ENCODE data around the gene RFX6. TPM values are rescaled to one million over a fixed set of nuclear protein-coding genes. Genes with fewer than 3 reads are reported as not detected.

RFX6 gene
- total RNA-seq, 1 experiment from 2014 or later, result not detected

DNA sequence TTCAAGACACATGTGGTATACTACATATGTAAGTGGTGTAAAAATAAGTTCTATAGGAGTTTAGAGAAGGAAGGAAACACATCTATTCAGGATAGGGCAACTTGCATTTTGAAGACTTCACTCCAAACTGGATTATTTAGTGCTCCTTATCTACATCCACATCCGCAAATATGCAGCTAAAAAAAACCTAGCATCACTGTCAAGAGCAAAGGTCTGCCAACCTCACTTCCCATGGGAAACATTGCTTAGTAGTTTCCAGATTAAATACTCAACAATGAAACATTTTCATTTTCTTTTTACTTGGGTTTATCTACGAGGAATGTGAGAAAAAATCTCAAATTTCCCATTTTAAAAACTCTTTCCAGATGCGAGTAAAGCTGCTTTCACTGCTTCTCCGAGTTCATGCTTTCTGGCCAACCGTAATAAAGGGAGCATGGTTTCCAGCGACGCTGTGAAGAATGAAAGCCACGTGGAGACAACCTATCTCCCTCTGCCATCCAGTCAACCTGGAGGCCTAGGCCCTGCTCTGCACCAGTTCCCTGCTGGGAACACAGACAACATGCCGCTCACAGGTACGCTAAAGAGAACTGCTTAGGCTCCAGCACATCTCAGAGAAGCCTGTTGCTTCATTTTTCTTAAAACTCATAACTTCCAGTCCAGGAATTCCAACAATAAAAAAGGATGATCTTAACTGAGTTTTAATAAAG lies 48.2 kb downstream of the RFX6 start:
- no peak overlapping the region for H3K23ac ChIP-seq (ENCODE audit: insufficient read length, low read depth, low read length)
- H4K8ac ChIP-seq (replicated peaks; ENCODE audit: insufficient read length, low read depth, low read length), result no peak overlapping the region
- no CpG with 5 or more reads among the region's 10 CpGs for WGBS (ENCODE audit: extremely low coverage, insufficient read length, low lambda C conversion rate)
- no peak overlapping the region for H3K56ac ChIP-seq (ENCODE audit: insufficient read length, low read depth, low read length)
- H3K9me3 ChIP-seq (ENCODE audit: control insufficient read depth, low read depth, low read length), result no peaks in the 10 kb centered on the region
- no peaks in the 10 kb centered on the region for H3K36me3 Mint-ChIP-seq (ENCODE audit: insufficient read depth in 1 of 3, low read depth in 3 of 3)
- no peaks in the 10 kb centered on the region; the same call in 1 of the 2 replicates for H3K27me3 Mint-ChIP-seq (ENCODE audit: low read depth)
- H3K4me2 ChIP-seq (ENCODE audit: insufficient read depth, insufficient read length, low read length), result no peak overlapping the region
- TF ChIP-seq, protein P1, sequence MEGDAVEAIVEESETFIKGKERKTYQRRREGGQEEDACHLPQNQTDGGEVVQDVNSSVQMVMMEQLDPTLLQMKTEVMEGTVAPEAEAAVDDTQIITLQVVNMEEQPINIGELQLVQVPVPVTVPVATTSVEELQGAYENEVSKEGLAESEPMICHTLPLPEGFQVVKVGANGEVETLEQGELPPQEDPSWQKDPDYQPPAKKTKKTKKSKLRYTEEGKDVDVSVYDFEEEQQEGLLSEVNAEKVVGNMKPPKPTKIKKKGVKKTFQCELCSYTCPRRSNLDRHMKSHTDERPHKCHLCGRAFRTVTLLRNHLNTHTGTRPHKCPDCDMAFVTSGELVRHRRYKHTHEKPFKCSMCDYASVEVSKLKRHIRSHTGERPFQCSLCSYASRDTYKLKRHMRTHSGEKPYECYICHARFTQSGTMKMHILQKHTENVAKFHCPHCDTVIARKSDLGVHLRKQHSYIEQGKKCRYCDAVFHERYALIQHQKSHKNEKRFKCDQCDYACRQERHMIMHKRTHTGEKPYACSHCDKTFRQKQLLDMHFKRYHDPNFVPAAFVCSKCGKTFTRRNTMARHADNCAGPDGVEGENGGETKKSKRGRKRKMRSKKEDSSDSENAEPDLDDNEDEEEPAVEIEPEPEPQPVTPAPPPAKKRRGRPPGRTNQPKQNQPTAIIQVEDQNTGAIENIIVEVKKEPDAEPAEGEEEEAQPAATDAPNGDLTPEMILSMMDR (conservative IDR thresholded peaks at IDR 0.05), result no peak
- no peak overlapping the region for H3K27ac Mint-ChIP-seq
- no peaks in the 10 kb centered on the region for H3K23me2 ChIP-seq (ENCODE audit: insufficient read length, low read depth, low read length, poor library complexity, severe bottlenecking)
- no peak overlapping the region for H3K4me3 Mint-ChIP-seq
- no peak for DNase-seq
- no peak overlapping the region for H2BK20ac ChIP-seq (ENCODE audit: low read depth, low read length, poor library complexity, severe bottlenecking)
- no peaks in the 10 kb centered on the region for H3K27me3 ChIP-seq (ENCODE audit: insufficient read depth, low read length)
- no peaks in the 10 kb centered on the region for H3K9me3 Mint-ChIP-seq
- H3K4ac ChIP-seq (ENCODE audit: low read depth, low read length), result no peak overlapping the region
- H2AFZ ChIP-seq (ENCODE audit: low read length), result no peak overlapping the region
- H4K20me1 ChIP-seq (ENCODE audit: control insufficient read depth, insufficient read depth, insufficient read length), result no peaks in the 10 kb centered on the region
- H3K14ac ChIP-seq (ENCODE audit: insufficient read depth, low read length), result no peak overlapping the region
- H3K79me1 ChIP-seq (ENCODE audit: insufficient read depth, low read depth, low read length, poor library complexity, severe bottlenecking), result no peaks in the 10 kb centered on the region
- H3K79me2 ChIP-seq (ENCODE audit: insufficient read depth, low read length), result no peaks in the 10 kb centered on the region
- H4K5ac ChIP-seq (ENCODE audit: insufficient read length, low read depth, low read length), result no peak overlapping the region
- H3K4me1 ChIP-seq (ENCODE audit: insufficient read depth, low read length), result no peaks in the 10 kb centered on the region
- H2AK5ac ChIP-seq (ENCODE audit: insufficient read length, low read length), result no peak overlapping the region
- H3K9ac ChIP-seq (ENCODE audit: extremely low read depth, insufficient read length, low read length), result no peak overlapping the region
- H2BK5ac ChIP-seq (ENCODE audit: insufficient read length, low read length), result no peak overlapping the region
- no peak overlapping the region for H3T11ph ChIP-seq (ENCODE audit: low read length)
- H4K91ac ChIP-seq (ENCODE audit: insufficient read length, low read depth, low read length), result no peak overlapping the region
- no peak overlapping the region for H2BK120ac ChIP-seq (ENCODE audit: low read depth, low read length, poor library complexity, severe bottlenecking)
- H3K4me1 Mint-ChIP-seq, result peaks cover 0 to 3% of the 10 kb centered on the region in 2 experiments; a peak in 1 of 4 replicates
- no peak overlapping the region for H3K27ac ChIP-seq (ENCODE audit: insufficient read length, low read depth, low read length)
- H2BK12ac ChIP-seq (ENCODE audit: insufficient read length, low read depth, low read length), result no peak overlapping the region
- no peak overlapping the region for H2BK15ac ChIP-seq (ENCODE audit: low read depth, low read length)
- no peak overlapping the region for H3K18ac ChIP-seq (ENCODE audit: insufficient read length, low read depth, low read length)

All from H9 (cell line).